Measurements from ENCODE around the gene IPO5.
"Not testable (repeated sequence)": the region's sequence is repeated elsewhere in the genome, so short reads cannot be mapped to it uniquely, and the experiment has no call there.

IPO5 gene

DNA sequence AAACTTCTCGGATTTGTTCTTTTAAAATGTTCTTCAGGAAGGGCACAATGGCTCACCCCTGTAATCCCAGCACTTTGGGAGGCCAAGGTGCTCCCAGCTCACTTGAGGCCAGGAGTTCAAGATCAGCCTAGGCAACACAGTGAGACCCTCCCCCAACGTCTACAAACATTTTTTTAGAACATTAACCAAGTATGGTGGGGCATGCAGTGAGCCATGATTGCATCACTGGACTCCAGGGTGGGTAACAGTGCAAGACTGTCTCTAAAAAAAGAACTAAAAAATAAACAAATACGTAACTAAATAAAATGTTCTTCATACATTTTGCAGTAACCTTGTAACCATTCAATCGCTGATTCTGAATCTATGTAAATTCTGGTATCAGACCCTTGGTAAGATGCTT, 2.1 kb upstream of the IPO5 start:
- no peak for DNase-seq

DNA sequence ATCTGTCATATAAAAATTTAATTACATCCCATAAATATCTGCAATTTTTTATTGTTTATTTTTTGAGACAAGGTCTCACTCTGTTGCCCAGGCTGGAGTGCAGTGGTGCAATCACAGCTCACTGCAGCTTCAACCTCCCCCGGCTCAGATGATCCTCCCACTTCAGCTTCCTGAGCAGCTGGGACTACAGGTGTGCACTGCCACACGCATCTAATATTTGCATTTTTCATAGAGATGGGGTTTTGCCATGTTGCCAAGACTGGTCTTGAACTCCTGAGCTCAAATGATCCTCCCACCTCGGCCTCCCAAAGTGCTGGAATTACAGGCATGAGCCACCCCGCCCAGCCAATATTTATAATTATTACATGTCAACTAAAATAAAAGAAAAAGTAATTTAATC, 644 bp upstream of the IPO5 start:
- DNase-seq = not testable (repeated sequence)

- no peak for DNase-seq
These were observed 7.9 kb downstream of the IPO5 start for GRCh38 chr13:97961340-97961739.

DNA sequence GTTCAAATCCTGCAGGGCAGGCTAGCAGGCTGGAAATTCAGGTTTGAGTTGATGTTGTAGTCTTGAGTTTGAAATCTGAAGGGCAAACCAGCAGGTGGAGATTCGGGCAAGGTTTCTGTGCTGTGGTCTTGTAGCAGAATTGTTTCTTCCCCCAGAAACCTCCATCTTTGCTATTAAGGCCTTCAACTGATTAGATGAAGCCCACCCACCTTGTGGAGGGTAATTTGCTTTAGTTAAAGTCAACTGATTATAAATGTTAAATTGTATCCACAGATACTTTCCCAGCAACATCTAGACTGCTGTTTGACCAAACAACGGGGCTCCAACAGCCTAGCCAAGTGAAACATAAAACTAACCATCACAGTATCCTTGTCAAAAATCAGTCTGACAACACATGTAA, 9.4 kb downstream of the IPO5 start:
- DNase-seq = no peak

DNA sequence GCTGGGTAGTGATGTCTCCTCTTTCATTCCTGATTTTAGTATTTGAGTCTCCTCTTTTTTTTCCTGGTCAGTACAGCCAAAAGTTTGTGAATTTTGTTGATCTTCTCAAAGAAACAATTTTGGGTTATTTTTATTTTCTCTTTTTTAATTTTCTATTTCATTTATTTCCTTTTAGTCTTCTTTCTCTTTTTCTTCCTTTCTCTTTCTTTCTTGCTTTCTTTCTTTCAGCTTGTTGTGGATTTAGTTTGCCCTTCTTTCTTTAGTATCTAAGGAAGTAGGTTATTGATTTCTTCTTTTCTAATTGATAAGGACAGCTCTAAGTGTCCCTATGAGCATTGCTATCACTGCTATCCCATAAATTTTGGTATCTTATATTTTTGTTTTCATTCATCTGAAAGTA, 13.8 kb downstream of the IPO5 start:
- no peak for DNase-seq

DNA sequence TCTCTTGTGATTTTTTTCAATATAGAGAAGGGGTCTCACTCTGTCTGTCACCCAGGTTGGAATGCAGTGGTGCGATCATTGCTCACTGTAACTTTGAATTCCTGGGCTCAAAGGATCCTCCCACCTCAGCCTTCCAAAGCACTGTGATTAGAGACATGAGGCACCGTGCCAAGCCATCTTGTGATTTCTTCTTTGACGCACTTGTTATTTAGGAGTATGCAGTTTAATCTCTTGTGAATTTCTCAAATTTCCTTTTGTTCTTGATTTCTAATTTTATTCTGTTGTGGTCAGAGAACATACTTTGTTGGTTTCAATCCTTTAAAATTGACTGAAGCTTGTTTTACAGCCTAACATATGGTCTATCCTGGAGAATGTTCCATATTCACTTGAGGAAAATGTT, 14.5 kb downstream of the IPO5 start:
- DNase-seq = no peak

DNA sequence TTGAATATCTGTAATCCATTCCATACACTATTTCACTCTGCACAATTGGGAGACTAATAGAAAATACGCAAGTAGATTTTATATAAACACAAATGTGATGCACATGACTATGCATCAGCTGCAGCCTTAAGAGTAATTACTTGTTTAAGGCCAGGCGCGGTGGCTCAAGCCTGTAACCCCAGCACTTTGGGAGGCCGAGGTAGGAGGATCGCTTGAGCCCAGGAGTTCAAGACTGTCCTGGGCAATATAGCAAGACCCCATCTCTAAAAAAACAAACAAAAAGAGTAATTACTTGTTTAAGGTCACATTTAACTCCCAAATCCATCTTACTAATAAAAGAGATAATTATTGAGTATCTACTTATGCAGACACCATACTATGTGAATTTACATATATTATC, 18.0 kb downstream of the IPO5 start:
- no peak for DNase-seq

DNA sequence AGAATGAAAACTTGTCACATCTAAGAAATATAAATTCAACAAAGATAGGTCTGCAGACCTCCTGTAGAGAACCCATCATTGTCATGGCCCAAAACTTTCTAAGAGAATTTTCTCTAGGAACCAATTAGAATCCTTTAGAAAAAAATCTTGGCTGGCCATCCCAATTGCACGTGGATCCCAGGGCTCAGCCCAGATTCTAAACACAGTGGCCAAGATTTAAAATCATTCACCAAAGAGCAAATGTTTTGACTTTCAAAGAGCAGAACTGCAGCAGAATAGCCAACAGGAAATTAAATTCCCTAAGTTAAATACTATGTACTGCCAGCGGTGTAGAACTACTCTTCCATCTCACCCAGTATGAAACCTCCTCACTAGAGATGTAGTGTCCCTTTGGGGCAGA, 21.3 kb downstream of the IPO5 start:
- no peak for DNase-seq

- peak; percentile 8 to 16 for DNase-seq
These were observed 21.9 kb downstream of the IPO5 start for GRCh38 chr13:97975280-97975847.

DNA sequence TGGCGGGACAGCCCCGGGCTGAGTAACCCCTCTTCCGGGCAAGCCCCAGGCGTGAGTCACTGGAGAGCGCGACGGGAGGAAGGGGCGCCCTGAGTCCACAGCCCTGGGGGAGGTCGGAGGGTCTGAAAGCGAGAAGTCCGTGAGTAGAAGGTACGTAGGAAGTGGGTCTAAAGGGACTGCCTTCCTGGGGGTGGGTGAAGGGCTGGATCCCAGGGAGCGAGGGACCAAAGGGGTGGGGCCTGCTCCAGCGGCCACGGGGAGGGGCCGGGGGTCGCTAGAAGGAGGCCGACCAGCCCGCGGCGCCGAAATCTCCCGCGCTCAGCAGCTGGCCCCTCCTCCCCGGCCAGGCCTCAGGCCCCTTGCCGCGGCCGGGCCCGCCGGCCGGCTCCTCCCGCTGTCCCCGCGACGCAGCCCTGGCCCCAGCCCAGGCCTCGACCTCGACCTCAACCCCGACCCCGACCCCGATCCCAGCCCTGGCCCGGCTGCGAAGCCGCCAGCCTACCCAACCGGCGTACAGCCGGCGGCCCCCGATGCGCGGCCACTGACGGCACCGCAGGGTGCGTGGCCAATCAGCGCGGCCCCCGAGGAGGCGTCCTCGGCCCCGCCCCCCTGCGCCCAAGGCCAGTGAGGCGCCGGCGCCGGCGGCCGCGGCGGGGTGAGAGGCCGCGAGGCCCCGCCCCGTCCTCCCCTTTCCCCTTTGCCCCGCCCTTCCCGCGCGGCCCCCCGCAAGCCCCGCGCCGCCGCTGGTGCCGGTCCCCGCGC, 22.6 kb downstream of the IPO5 start:
- DNase-seq = peak; percentile 87 to 89

- DNase-seq = peak; percentile 23 to 31
These were observed 23.4 kb downstream of the IPO5 start for GRCh38 chr13:97976610-97977521.

- no peak for DNase-seq
These were observed 24.5 kb downstream of the IPO5 start for GRCh38 chr13:97977982-97978381.

DNA sequence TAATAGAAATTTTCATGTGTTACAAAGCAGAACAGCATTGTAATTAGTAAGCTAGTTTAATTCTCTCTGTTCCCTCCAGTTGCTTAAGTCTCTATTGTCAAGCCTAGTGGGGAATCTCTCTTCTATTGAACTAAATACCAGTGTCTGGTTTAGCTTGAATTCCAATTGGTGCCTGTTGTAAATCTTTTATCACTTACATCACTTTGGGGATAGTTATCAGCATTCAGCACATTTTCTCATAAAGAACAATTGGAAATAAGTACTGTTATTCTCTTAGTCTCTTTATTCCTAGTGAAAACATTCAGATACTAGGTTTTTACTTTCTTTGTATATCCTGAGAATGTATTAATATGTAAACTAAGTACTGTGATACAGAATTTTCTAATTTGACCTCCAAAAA, 25.2 kb downstream of the IPO5 start:
- no peak for DNase-seq

GRCh38 chr13:97979051-97979450, 25.6 kb downstream of the IPO5 start:
- DNase-seq = no peak

DNA sequence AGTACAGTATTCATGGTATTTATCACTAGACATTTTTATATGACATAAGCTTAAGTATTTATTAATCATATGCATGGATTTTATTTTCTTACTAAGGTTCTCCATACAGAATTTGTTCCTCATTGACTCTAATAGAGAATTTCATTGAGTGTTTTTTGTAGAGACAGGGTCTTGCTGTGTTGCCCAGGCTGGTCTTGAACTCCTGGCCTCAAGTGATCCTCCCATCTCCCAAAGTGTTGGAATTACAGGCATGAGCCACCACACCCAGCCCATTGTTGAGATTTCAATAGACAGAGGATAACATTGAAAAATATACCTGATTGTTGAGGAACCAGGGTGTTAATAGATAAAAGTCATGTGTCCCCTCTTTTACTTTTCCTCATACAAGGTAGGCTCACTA, 26.1 kb downstream of the IPO5 start:
- no peak for DNase-seq

DNA sequence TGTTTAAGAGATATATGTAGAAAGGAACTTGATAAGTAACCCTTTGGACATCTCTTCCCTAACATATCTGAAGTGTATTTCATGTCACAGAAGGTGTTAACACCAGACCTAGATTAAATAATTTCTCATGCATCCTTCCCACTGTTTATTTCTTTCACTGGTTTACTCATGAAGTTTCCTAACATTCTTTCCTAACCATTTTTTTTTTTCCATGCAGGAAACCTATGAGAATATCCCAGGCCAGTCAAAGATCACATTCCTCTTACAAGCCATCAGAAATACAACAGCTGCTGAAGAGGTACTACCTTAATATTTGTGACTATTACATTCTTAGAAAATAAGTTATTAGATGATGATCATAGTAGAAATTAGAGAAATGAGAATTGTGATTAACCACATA, 28.8 kb downstream of the IPO5 start:
- DNase-seq = no peak

GRCh38 chr13:97986835-97987234, 33.4 kb downstream of the IPO5 start:
- no peak for DNase-seq

GRCh38 chr13:97999653-98000052, 46.2 kb downstream of the IPO5 start:
- no peak for DNase-seq

- no peak for DNase-seq
These were observed 50.6 kb downstream of the IPO5 start for GRCh38 chr13:98004107-98004506.

DNA sequence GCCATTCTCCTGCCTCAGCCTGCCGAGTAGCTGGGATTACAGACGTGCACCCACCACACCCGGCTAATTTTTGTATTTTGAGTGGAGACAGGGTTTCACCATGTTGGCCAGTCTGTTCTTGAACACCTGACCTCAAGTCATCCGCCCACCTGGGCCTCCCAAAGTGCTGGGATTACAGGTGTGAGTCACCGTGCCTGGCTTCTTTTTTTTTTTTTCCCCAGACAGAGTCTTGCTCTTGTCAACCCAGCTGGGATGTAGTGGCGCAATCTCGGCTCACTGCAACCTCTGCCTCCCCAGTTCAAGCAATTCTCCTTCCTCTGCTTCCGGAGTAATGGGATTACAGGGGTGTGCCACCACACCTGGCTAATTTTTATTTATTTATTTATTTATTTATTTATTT, 51.5 kb downstream of the IPO5 start:
- not testable (repeated sequence) for DNase-seq

- DNase-seq = no peak
These were observed 53.5 kb downstream of the IPO5 start for GRCh38 chr13:98007001-98007400.

DNA sequence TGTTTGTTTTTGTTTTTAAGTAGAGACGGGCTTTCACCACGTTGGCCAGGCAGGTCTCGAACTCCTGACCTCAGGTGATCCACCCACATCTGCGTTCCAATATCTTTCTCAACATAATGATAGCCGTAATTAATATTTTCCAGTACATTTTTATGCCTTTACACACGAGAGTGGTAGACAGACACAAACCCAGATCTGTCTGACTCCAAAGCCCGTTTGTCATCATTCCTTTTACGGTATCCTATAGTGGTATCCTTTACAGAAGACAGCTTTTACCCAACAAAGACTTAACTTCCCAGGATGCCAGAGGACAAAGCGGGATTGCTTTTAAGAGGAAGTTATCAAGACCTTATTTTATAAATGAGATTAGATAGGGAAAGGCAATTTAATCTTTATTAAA, 59.8 kb downstream of the IPO5 start:
- no peak for DNase-seq

- DNase-seq = no peak
These were observed 61.3 kb downstream of the IPO5 start for GRCh38 chr13:98014766-98015165.

GRCh38 chr13:98018293-98018692, 64.8 kb downstream of the IPO5 start:
- DNase-seq = no peak

Measured in activated CD4-positive, alpha-beta T cell treated with anti-CD3 and anti-CD28 coated beads, Interleukin-2, amount 50 U/mL, for 48 hours (primary cell).